ENCODE measurements around the gene RFX2. TPM values are rescaled to one million over a fixed set of nuclear protein-coding genes. Genes with fewer than 3 reads are reported as not detected.

Gene RFX2
- total and polyA plus RNA-seq, 9 of the 15 experiments (the other 6 are each of a cell fraction or from before 2014, with no cell fraction given) = 3.6 to 18.7 (median 8.7) TPM

DNA sequence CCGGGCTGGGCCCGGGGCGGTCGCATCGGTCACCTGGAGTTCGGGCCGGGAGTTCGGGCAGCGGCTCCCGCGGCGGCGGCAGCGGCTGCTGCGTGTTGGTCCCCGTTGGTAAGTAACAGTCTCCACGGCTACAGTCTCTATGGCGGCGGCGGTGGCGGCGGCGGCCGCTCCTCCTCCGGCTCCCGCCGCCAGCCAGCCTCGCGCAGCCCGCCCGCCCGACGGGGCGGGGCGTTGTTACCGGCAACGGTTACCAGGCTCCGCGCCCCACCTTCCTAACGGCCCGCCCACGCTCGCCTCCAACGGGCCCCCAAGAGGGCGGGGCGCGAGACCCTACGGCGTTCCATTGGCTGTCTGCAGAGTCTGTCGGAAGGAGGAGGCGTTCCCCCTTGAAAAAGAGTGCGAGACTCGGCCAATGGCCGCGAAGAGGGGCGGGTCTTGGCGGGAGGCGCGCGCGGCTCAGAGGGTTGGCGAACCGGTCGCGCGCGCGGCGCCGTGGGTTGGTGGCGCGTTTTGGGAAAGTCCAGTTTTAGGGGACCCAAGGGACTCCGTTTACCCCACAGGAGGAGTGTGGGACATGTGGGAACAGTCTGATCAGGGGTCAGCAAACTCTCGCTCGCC lies at the start of gene RFX2 (continued):
- TF ChIP-seq NR4A1 (CRISPR knock-in tag; IDR thresholded peaks at IDR 0.05) (no peak), NR4A1 (tag; IDR thresholded peaks at IDR 0.05) (no peak), PPARD (CRISPR knock-in tag; IDR thresholded peaks at IDR 0.05) (no peak), RFX1 (IDR thresholded peaks at IDR 0.05) (peak; percentile 92), MCM2 (IDR thresholded peaks at IDR 0.05; ENCODE audit: low read depth) (no peak), TAF1 (IDR thresholded peaks at IDR 0.05; ENCODE audit: control insufficient read depth, extremely low read depth, insufficient read depth, low read length, severe bottlenecking) (peak; percentile 88), YY1 (IDR thresholded peaks at IDR 0.05; ENCODE audit: borderline replicate concordance in 1 of 3, control insufficient read depth in 1 of 3, extremely low read depth in 1 of 3, insufficient read depth in 3 of 3, insufficient read length in 1 of 3, insufficient replicate concordance in 2 of 3, low read depth in 1 of 3, low read length in 2 of 3) (peak in 2 of 3 experiments; percentile 54 to 56), NFYB (IDR thresholded peaks at IDR 0.05; ENCODE audit: extremely low read depth, insufficient read length) (peak; percentile 95), CREM (IDR thresholded peaks at IDR 0.05; ENCODE audit: low read depth) (peak; percentile 67), RBM25 (IDR thresholded peaks at IDR 0.05; ENCODE audit: low read depth, low read length, severe bottlenecking) (peak; percentile 99), RBFOX2 (IDR thresholded peaks at IDR 0.05; ENCODE audit: low read depth, low read length) (peak; percentile 97), RB1 (IDR thresholded peaks at IDR 0.05; ENCODE audit: low read depth) (no peak; the same call in none of the 2 replicates), MTA3 (IDR thresholded peaks at IDR 0.05; ENCODE audit: borderline replicate concordance) (peak; percentile 98)
- TF ChIP-seq, protein P1, sequence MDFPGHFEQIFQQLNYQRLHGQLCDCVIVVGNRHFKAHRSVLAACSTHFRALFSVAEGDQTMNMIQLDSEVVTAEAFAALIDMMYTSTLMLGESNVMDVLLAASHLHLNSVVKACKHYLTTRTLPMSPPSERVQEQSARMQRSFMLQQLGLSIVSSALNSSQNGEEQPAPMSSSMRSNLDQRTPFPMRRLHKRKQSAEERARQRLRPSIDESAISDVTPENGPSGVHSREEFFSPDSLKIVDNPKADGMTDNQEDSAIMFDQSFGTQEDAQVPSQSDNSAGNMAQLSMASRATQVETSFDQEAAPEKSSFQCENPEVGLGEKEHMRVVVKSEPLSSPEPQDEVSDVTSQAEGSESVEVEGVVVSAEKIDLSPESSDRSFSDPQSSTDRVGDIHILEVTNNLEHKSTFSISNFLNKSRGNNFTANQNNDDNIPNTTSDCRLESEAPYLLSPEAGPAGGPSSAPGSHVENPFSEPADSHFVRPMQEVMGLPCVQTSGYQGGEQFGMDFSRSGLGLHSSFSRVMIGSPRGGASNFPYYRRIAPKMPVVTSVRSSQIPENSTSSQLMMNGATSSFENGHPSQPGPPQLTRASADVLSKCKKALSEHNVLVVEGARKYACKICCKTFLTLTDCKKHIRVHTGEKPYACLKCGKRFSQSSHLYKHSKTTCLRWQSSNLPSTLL (IDR thresholded peaks at IDR 0.05) = no peak
- TF ChIP-seq, protein P2, sequence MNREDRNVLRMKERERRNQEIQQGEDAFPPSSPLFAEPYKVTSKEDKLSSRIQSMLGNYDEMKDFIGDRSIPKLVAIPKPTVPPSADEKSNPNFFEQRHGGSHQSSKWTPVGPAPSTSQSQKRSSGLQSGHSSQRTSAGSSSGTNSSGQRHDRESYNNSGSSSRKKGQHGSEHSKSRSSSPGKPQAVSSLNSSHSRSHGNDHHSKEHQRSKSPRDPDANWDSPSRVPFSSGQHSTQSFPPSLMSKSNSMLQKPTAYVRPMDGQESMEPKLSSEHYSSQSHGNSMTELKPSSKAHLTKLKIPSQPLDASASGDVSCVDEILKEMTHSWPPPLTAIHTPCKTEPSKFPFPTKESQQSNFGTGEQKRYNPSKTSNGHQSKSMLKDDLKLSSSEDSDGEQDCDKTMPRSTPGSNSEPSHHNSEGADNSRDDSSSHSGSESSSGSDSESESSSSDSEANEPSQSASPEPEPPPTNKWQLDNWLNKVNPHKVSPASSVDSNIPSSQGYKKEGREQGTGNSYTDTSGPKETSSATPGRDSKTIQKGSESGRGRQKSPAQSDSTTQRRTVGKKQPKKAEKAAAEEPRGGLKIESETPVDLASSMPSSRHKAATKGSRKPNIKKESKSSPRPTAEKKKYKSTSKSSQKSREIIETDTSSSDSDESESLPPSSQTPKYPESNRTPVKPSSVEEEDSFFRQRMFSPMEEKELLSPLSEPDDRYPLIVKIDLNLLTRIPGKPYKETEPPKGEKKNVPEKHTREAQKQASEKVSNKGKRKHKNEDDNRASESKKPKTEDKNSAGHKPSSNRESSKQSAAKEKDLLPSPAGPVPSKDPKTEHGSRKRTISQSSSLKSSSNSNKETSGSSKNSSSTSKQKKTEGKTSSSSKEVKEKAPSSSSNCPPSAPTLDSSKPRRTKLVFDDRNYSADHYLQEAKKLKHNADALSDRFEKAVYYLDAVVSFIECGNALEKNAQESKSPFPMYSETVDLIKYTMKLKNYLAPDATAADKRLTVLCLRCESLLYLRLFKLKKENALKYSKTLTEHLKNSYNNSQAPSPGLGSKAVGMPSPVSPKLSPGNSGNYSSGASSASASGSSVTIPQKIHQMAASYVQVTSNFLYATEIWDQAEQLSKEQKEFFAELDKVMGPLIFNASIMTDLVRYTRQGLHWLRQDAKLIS (CRISPR knock-in tag; IDR thresholded peaks at IDR 0.05) = no peak
- TF ChIP-seq, protein P3, sequence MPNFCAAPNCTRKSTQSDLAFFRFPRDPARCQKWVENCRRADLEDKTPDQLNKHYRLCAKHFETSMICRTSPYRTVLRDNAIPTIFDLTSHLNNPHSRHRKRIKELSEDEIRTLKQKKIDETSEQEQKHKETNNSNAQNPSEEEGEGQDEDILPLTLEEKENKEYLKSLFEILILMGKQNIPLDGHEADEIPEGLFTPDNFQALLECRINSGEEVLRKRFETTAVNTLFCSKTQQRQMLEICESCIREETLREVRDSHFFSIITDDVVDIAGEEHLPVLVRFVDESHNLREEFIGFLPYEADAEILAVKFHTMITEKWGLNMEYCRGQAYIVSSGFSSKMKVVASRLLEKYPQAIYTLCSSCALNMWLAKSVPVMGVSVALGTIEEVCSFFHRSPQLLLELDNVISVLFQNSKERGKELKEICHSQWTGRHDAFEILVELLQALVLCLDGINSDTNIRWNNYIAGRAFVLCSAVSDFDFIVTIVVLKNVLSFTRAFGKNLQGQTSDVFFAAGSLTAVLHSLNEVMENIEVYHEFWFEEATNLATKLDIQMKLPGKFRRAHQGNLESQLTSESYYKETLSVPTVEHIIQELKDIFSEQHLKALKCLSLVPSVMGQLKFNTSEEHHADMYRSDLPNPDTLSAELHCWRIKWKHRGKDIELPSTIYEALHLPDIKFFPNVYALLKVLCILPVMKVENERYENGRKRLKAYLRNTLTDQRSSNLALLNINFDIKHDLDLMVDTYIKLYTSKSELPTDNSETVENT (CRISPR knock-in tag; IDR thresholded peaks at IDR 0.05) = peak; percentile 54; the same call in 1 of the 2 replicates
